A673 (cell line): ENCODE data around the gene ACSF3. TPM values are rescaled to one million over a fixed set of nuclear protein-coding genes. Genes with fewer than 3 reads are reported as not detected.

Experiments
- BruUV-seq: library from RNA; stranded (reverse); fragments of 400-500 nt; replicated peaks from 2 replicates; lab custom pipeline; 2021; lab: Mats Ljungman, UMichigan
- CTCF ChIA-PET: fragments of 300-600 bp; sonication (Branson Sonifier 250); formaldehyde crosslinking; loops from one replicate; lab custom pipeline; 2022; ENCODE audit warnings: antibody characterized with exemption; lab: Charles Lee
- POLR2A ChIA-PET: fragments of 300-600 bp; sonication (Branson Sonifier 250); formaldehyde crosslinking; loops from one replicate; lab custom pipeline; 2022; ENCODE audit warnings: antibody characterized with exemption; ENCODE audit not compliant: low non-redundant PET; lab: Charles Lee
- DNase-seq: peaks from one replicate; pipeline ENCODE4 v3.0.0-alpha.2; 2015; ENCODE audit warnings: low spot score
- H3K27ac ChIP-seq: fragments of 200-600 bp; sonication (generic); 2 replicates; pipeline ENCODE4 v1.5.1; 2016; ENCODE audit warnings: mixed run types, low read depth, mild to moderate bottlenecking, mixed read lengths, antibody characterized with exemption, low read length; ENCODE audit not compliant: poor library complexity, severe bottlenecking
- H3K27me3 ChIP-seq: fragments of 200-600 bp; sonication (generic); replicated peaks from 2 replicates; pipeline ENCODE4 v1.6.1; 2017; ENCODE audit warnings: mixed run types, low read depth, mild to moderate bottlenecking, mixed read lengths, antibody characterized with exemption, low read length; ENCODE audit not compliant: insufficient read depth, poor library complexity
- H3K36me3 ChIP-seq: fragments of 200-600 bp; sonication (generic); 2 replicates; pipeline ENCODE4 v1.6.1; 2016; ENCODE audit warnings: mixed run types, mild to moderate bottlenecking, mixed read lengths, antibody characterized with exemption, low read length; ENCODE audit not compliant: insufficient read depth, poor library complexity, severe bottlenecking
- H3K4me1 ChIP-seq: fragments of 200-600 bp; sonication (generic); 2 replicates; pipeline ENCODE4 v1.6.1; 2017; ENCODE audit warnings: mixed run types, mild to moderate bottlenecking, mixed read lengths, antibody characterized with exemption, low read length; ENCODE audit not compliant: insufficient read depth, poor library complexity, severe bottlenecking
- H3K4me3 ChIP-seq: fragments of 200-600 bp; sonication (generic); 2 replicates; pipeline ENCODE4 v1.5.1; 2016; ENCODE audit warnings: low read depth, mixed run types, mild to moderate bottlenecking, mixed read lengths, low read length; ENCODE audit not compliant: poor library complexity, severe bottlenecking
- H3K9me3 ChIP-seq: fragments of 200-600 bp; sonication (generic); 2 replicates; pipeline ENCODE4 v1.6.1; 2016; ENCODE audit warnings: mixed run types, low read depth, mild to moderate bottlenecking, mixed read lengths, antibody characterized with exemption, low read length; ENCODE audit not compliant: poor library complexity, severe bottlenecking
- EZH2 ChIP-seq: fragments of 200-600 bp; sonication (generic); IDR thresholded peaks from 2 replicates; pipeline ENCODE4 v1.6.1; 2017; ENCODE audit warnings: borderline replicate concordance, low read depth, mild to moderate bottlenecking, mixed read lengths, antibody characterized with exemption, low read length; ENCODE audit not compliant: poor library complexity, severe bottlenecking
- intact Hi-C: fragments of 100-400 bp; cut with micrococcal nuclease; formaldehyde crosslinking; loops from one replicate; pipeline ENCODE4 v1.10.0; 2022; ENCODE audit not compliant: unreplicated experiment
- total RNA-seq: library from RNA; stranded (reverse); gene quantifications from 2 replicates; pipeline ENCODE4 v1.2.3, GENCODE V29; 2021
- TF ChIP-seq, protein P1 (sequence below): fragments of 300-800, 200-600 bp; sonication (generic); conservative IDR thresholded peaks from 2 replicates; pipeline ENCODE4 v1.5.1; 2017; ENCODE audit warnings: low read depth, mild to moderate bottlenecking, antibody characterized with exemption, low read length, moderate library complexity, mixed read lengths

The ACSF3 gene
- total RNA-seq, 1 experiment from 2014 or later = 27.7 TPM

DNA sequence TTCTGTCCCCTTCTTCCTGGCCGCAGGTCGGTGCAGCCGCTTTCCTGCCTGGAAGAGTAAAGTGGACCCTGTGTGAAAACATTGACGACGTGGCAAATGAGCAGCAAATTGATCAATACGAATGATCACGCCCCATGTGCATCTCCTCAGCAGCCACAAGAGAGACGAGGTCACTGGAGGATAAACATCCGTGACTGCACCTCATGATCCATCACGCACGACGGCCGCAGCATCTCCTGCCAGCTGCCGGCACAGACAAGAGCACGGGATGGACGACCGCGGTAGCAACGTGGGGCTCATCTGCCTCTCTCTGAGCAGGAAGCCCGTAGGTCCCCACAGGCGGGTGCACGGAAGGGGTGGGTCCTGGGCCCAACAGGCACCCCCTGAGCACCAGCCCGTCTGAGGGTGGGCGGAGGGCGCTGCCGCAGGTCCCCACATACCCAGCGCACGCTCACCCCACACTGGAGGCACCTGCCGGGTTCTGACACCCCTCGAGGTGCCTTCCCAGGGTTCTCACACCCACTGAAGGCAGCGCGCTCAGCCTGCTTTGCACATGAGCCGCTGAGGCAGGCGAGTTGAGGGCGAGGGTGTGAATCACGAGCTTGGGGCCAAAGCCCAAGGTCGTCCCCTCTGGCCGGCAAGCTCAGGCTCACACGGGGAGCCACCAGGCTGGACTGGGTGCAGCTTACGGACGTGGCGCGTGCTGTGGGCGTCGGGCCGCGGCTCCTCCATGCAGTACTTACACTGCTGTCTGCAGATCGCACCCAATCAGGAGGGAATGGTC lies 65.6 kb downstream of the ACSF3 start:
- POLR2A ChIA-PET = no interaction called here
- TF ChIP-seq, protein P1, sequence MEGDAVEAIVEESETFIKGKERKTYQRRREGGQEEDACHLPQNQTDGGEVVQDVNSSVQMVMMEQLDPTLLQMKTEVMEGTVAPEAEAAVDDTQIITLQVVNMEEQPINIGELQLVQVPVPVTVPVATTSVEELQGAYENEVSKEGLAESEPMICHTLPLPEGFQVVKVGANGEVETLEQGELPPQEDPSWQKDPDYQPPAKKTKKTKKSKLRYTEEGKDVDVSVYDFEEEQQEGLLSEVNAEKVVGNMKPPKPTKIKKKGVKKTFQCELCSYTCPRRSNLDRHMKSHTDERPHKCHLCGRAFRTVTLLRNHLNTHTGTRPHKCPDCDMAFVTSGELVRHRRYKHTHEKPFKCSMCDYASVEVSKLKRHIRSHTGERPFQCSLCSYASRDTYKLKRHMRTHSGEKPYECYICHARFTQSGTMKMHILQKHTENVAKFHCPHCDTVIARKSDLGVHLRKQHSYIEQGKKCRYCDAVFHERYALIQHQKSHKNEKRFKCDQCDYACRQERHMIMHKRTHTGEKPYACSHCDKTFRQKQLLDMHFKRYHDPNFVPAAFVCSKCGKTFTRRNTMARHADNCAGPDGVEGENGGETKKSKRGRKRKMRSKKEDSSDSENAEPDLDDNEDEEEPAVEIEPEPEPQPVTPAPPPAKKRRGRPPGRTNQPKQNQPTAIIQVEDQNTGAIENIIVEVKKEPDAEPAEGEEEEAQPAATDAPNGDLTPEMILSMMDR = no peak
- TF ChIP-seq EZH2 = no peak

DNA sequence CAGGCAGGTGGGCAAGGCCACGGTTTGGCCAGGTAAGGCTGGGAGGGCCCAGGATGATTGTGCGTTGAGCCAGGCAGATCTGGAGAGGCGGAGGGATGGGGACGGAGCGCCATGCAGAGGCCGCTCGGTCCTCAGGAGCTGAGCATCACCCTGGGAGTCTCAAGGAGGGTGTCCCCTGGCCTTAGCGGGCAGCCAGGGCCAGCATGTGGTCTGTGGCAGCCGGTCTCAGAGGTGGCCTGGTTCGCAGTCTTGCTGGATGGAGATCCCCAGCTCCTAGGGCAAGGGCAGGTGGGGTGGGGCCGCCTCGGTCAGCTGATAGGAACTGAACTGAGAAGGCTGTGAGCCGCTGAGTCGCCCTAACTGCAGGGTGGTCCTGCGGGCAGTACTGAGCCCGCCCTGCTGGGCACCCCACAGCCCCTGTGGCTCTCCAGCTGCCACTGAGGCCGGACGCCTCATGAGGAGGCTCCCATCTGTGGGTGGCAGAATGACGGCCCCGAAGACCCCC lies 66.2 kb downstream of the ACSF3 start:
- no peak for DNase-seq
- Histone ChIP-seq H3K4me3 (no peak overlapping the region), H3K9me3 (no peaks in the 10 kb centered on the region), H3K36me3 (no peaks in the 10 kb centered on the region), H3K27me3 (no peaks in the 10 kb centered on the region), H3K4me1 (no peaks in the 10 kb centered on the region), H3K27ac (no peak overlapping the region)
- intact Hi-C loops = no loop called here
- ChIA-PET CTCF (no interaction called here), POLR2A (no interaction called here)
- TF ChIP-seq, protein P1 = no peak
- TF ChIP-seq EZH2 = no peak
- no TSS peak for BruUV-seq

More for the DNA sequence above, 65.6 kb downstream of the ACSF3 start:
- CTCF ChIA-PET = no interaction called here
- DNase-seq = no peak
- no peaks in the 10 kb centered on the region for H3K36me3 ChIP-seq
- H3K9me3 ChIP-seq = no peaks in the 10 kb centered on the region
- no peaks in the 10 kb centered on the region for H3K4me1 ChIP-seq
- H3K4me3 ChIP-seq = no peak overlapping the region
- intact Hi-C loops = no loop called here
- BruUV-seq = no TSS peak
- H3K27ac ChIP-seq = no peak overlapping the region
- no peaks in the 10 kb centered on the region for H3K27me3 ChIP-seq

DNA sequence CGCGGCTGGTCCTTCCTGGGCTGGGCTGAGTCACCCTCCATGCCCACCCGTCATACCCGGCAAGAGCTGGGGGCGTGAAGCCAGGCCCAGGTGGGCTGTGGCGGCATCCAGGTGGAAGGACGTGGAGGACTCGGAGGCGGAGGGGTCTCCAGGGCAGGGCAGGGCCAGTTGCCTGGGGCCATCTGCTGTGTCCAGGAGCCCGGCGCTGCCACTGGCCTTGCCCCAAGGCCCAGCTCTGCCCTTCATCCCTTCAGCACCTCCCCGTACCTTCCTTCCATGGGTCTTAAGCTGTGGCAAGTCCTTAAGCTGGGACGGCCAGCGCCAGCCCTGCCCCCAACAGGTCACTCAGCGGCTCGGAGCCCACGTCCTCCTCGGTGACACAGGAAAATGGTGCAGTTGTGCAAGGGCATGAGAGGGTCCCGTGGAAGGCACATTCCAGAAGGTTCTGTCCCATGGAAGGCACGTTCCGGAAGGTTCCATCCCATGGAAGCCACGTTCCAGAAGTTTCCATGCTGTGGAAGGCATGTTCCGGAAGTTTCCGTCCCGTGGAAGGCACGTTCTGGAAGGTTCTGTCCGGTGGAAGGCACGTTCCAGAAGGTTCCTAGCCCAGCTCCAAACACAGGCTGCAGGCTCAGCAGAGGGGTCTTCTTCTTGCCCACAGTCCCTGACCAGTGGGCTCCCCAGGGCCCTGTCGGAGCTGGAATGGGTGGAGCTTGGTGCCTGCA lies 67.5 kb downstream of the ACSF3 start:
- ChIA-PET CTCF (no interaction called here), POLR2A (no interaction called here)
- Histone ChIP-seq H3K9me3 (no peaks in the 10 kb centered on the region), H3K4me1 (no peaks in the 10 kb centered on the region), H3K27ac (no peak overlapping the region), H3K27me3 (no peaks in the 10 kb centered on the region), H3K36me3 (no peaks in the 10 kb centered on the region), H3K4me3 (no peak overlapping the region)
- TF ChIP-seq, protein P1 = no peak
- no peak for TF ChIP-seq EZH2
- DNase-seq = no peak
- BruUV-seq = no TSS peak
- intact Hi-C loops = no loop called here
